ENCODE results near the gene TMEM175.

- TF ChIP-seq, protein P1, sequence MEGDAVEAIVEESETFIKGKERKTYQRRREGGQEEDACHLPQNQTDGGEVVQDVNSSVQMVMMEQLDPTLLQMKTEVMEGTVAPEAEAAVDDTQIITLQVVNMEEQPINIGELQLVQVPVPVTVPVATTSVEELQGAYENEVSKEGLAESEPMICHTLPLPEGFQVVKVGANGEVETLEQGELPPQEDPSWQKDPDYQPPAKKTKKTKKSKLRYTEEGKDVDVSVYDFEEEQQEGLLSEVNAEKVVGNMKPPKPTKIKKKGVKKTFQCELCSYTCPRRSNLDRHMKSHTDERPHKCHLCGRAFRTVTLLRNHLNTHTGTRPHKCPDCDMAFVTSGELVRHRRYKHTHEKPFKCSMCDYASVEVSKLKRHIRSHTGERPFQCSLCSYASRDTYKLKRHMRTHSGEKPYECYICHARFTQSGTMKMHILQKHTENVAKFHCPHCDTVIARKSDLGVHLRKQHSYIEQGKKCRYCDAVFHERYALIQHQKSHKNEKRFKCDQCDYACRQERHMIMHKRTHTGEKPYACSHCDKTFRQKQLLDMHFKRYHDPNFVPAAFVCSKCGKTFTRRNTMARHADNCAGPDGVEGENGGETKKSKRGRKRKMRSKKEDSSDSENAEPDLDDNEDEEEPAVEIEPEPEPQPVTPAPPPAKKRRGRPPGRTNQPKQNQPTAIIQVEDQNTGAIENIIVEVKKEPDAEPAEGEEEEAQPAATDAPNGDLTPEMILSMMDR (conservative IDR thresholded peaks at IDR 0.05; ENCODE audit: low read length): no peak
- TF ChIP-seq EZH2phosphoT487 (IDR thresholded peaks at IDR 0.05; ENCODE audit: borderline replicate concordance): no peak
These were observed 39.5 kb upstream of the TMEM175 start for GRCh38 chr4:892780-893179.

Measured in Loucy (cell line).